Hepatocyte (in vitro differentiated cells): ENCODE data around the gene PCCA.

Experiments
- CTCF ChIP-seq: fragments of 200-600 bp; sonication (generic); IDR thresholded peaks from 2 replicates; pipeline ENCODE4 v1.5.1; 2016; ENCODE audit warnings: antibody characterized with exemption, mild to moderate bottlenecking; ENCODE audit not compliant: poor library complexity
- EZH2 ChIP-seq: fragments of 200-600 bp; sonication (generic); IDR thresholded peaks from 2 replicates; pipeline ENCODE4 v1.6.1; 2016; ENCODE audit warnings: antibody characterized with exemption, mild to moderate bottlenecking, borderline replicate concordance
- EZH2phosphoT487 ChIP-seq: fragments of 200-600 bp; sonication (generic); IDR thresholded peaks from one replicate; pipeline ENCODE4 v1.6.1; 2018; ENCODE audit warnings: antibody characterized with exemption, mild to moderate bottlenecking, low read depth, moderate library complexity; ENCODE audit not compliant: unreplicated experiment, severe bottlenecking

GRCh38 chr13:100300243-100300642 is 211.3 kb downstream of the PCCA start:
- no peak for TF ChIP-seq CTCF
- TF ChIP-seq EZH2 = no peak
- no peak for TF ChIP-seq EZH2phosphoT487
